ENCODE results near the gene SNX19.

SNX19 gene

DNA sequence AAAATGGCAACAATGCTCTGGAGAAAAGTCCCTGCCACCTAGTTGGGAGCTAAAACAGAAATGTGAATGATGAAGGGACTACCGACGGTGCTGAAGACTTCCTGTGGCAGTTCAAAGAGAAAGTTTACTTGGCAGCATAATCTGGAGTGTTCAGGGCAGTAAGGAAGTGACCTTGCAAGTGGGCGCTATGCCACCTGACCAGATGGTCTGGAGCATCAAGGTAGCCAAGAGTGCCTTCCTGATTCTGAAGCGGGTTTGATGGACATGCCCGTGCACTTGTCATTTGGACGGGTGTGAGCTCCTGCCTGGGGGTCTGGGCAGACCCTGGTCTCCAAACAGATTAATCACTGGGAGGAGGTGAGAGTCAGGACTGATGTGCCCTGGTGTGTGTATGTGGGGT is 1.8 kb upstream of the SNX19 start:
- peaks cover 11% of the 10 kb centered on the region for H3K36me3 Mint-ChIP-seq (ENCODE audit: low read depth)
- peak overlapping the region; percentile 16 to 90 (median 90) for H3K4me3 Mint-ChIP-seq
- peak overlapping the region in 1 of 3 experiments; percentile 18 for H3K27ac Mint-ChIP-seq
- peaks cover 21% of the 10 kb centered on the region for H3K27me3 Mint-ChIP-seq (ENCODE audit: low read depth)
- no peaks in the 10 kb centered on the region for H3K9me3 Mint-ChIP-seq
- no peak for TF ChIP-seq CTCF (IDR thresholded peaks at IDR 0.05; ENCODE audit: unreplicated experiment in 3 of 3)
- peaks cover 21% of the 10 kb centered on the region for H3K4me1 Mint-ChIP-seq

- peak overlapping the region; percentile 67 to 84 (median 79) for H3K27ac Mint-ChIP-seq
- H3K4me3 Mint-ChIP-seq: peak overlapping the region; percentile 88 to 90 (median 90)
- H3K36me3 Mint-ChIP-seq (ENCODE audit: low read depth): peaks cover 18% of the 10 kb centered on the region
- peaks cover 30% of the 10 kb centered on the region for H3K4me1 Mint-ChIP-seq
- H3K9me3 Mint-ChIP-seq: no peaks in the 10 kb centered on the region
- no peak for TF ChIP-seq CTCF (IDR thresholded peaks at IDR 0.05; ENCODE audit: unreplicated experiment in 3 of 3)
- peaks cover 17% of the 10 kb centered on the region for H3K27me3 Mint-ChIP-seq (ENCODE audit: low read depth)
Measured at GRCh38 chr11:130916910-130917309, 631 bp upstream of the SNX19 start.

- no peak for TF ChIP-seq CTCF (IDR thresholded peaks at IDR 0.05; ENCODE audit: unreplicated experiment in 3 of 3)
- peaks cover 26% of the 10 kb centered on the region for H3K36me3 Mint-ChIP-seq (ENCODE audit: low read depth)
- peak overlapping the region in 2 of 3 experiments; percentile 41 to 60 for H3K27ac Mint-ChIP-seq
Measured at GRCh38 chr11:130915603-130916237, 559 bp downstream of the SNX19 start.

DNA sequence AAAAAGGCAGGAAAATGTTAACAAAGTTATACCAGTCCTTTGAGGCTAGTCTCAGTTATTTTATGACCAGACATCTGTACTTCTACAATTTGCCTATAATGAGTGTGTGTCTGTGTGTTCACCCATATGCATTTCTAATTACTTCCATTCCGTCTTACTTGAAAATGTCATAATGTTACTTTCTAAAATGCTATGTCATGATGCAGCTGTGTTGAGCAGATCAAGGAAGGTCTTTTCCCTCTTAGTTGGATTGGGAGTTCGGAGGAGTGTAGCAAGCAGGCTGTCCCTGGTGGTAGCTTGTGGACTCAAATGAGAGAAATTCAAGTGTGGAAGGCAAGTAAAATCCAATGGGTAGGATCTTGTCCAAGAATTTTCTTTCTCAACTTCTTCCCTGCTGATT is 3.0 kb downstream of the SNX19 start:
- no peak for TF ChIP-seq CTCF (IDR thresholded peaks at IDR 0.05; ENCODE audit: unreplicated experiment in 3 of 3)
- Mint-ChIP-seq H3K27me3 (ENCODE audit: low read depth) (peaks cover 4% of the 10 kb centered on the region), H3K36me3 (ENCODE audit: low read depth) (peaks cover 44% of the 10 kb centered on the region), H3K4me3 (peak overlapping the region; percentile 24 to 79 (median 38)), H3K4me1 (peaks cover 53% of the 10 kb centered on the region), H3K9me3 (no peaks in the 10 kb centered on the region), H3K27ac (no peak overlapping the region)

More at GRCh38 chr11:130915603-130916237, 559 bp downstream of the SNX19 start:
- peaks cover 32% of the 10 kb centered on the region for H3K4me1 Mint-ChIP-seq
- H3K27me3 Mint-ChIP-seq (ENCODE audit: low read depth): peaks cover 7% of the 10 kb centered on the region
- no peaks in the 10 kb centered on the region for H3K9me3 Mint-ChIP-seq
- peak overlapping the region; percentile 88 to 90 (median 90) for H3K4me3 Mint-ChIP-seq

GRCh38 chr11:130912552-130912951 is 3.7 kb downstream of the SNX19 start:
- peaks cover 50% of the 10 kb centered on the region for H3K36me3 Mint-ChIP-seq (ENCODE audit: low read depth)
- peaks cover 53% of the 10 kb centered on the region for H3K4me1 Mint-ChIP-seq
- H3K9me3 Mint-ChIP-seq: no peaks in the 10 kb centered on the region

More at GRCh38 chr11:130912552-130912951, 3.7 kb downstream of the SNX19 start:
- Mint-ChIP-seq H3K4me3 (peak overlapping the region; percentile 24 to 79 (median 47)), H3K27ac (no peak overlapping the region), H3K27me3 (ENCODE audit: low read depth) (peaks cover 4% of the 10 kb centered on the region)
- no peak for TF ChIP-seq CTCF (IDR thresholded peaks at IDR 0.05; ENCODE audit: unreplicated experiment in 3 of 3)

All from nephron (organoid).